GM12878 (cell line): ENCODE measurements around the gene LRRC63. TPM values are rescaled to one million over a fixed set of nuclear protein-coding genes. Genes with fewer than 3 reads are reported as not detected.
A peak's percentile ranks its signal among the peaks of the same experiment; 100 is the strongest.

Source experiments
- ATAC-seq: fragments of 200-7000 bp; cut with Tn5 transposase; 3 replicates; pipeline ENCODE4 v1.9.1; 2020; ENCODE audit warnings: mild to moderate bottlenecking, moderate library complexity
- BruUV-seq: library from RNA; stranded (reverse); fragments of 400-500 nt; replicated peaks from 2 replicates; lab custom pipeline; 2021; lab: Mats Ljungman, UMichigan
- CTCF ChIA-PET: fragments of 300-600 bp; sonication (Branson Sonifier 250); formaldehyde crosslinking; extraction: SDS; loops from one replicate; lab custom pipeline; 2021; ENCODE audit warnings: inconsistent platforms; lab: Yijun Ruan, JAX
- POLR2A ChIA-PET: fragments of 350-600 bp; formaldehyde crosslinking; extraction: SDS; loops from one replicate; lab custom pipeline; 2021; ENCODE audit warnings: inconsistent platforms; lab: Charles Lee
- RAD21 ChIA-PET: fragments of 300-600 bp; sonication (Branson Sonifier 250); formaldehyde crosslinking; loops from one replicate; lab custom pipeline; 2023; ENCODE audit warnings: antibody characterized with exemption; ENCODE audit not compliant: unreplicated experiment; lab: Charles Lee
- SMC1A ChIA-PET: fragments of 300-600 bp; sonication (Branson Sonifier 250); formaldehyde crosslinking; loops from one replicate; lab custom pipeline; 2023; ENCODE audit not compliant: unreplicated experiment, uncharacterized antibody; lab: Charles Lee
- DNase-seq: peaks from one replicate; pipeline ENCODE4 v3.0.0-alpha.2; 2011; ENCODE audit warnings: low read depth, low spot score
- FAIRE-seq: peaks from 3 replicates; lab custom pipeline; 2011; peaks lifted over from hg19 to GRCh38; lab: Jason Lieb, UNC
- H2AFZ ChIP-seq: 2 replicates; pipeline ENCODE4 v1.6.0; 2011; ENCODE audit warnings: low read depth, low read length, control low read depth; ENCODE audit not compliant: control insufficient read depth
- H3K27ac ChIP-seq: 2 replicates; pipeline ENCODE4 v1.5.1; 2011; ENCODE audit warnings: control low read depth; ENCODE audit not compliant: control insufficient read depth, insufficient read depth
- H3K27me3 ChIP-seq, 2 experiments: replicated peaks in 1 of 2; 2 replicates each; pipeline versions ENCODE4 v1.6.0 to v1.6.1; 2011; ENCODE audit warnings: low read length in 1 of 2; ENCODE audit not compliant: control insufficient read depth in 2 of 2, insufficient read depth in 2 of 2
- H3K36me3 ChIP-seq, 2 experiments: 2 replicates each; pipeline ENCODE4 v1.5.1; 2011; ENCODE audit warnings: low read length in 1 of 2; ENCODE audit not compliant: control insufficient read depth in 2 of 2, insufficient read depth in 2 of 2
- H3K4me1 ChIP-seq: 2 replicates; pipeline ENCODE4 v1.6.1; 2011; ENCODE audit warnings: mild to moderate bottlenecking, low read length, moderate library complexity, mixed read lengths; ENCODE audit not compliant: control insufficient read depth, insufficient read depth
- H3K4me2 ChIP-seq: 2 replicates; pipeline ENCODE4 v1.6.0; 2011; ENCODE audit warnings: control low read depth; ENCODE audit not compliant: control insufficient read depth, insufficient read depth
- H3K4me3 ChIP-seq: fragments of 200-600 bp; sonication (generic); 2 replicates; pipeline ENCODE4 v1.5.1; 2016
- H3K79me2 ChIP-seq: 2 replicates; pipeline ENCODE4 v1.6.0; 2011; ENCODE audit warnings: low read length; ENCODE audit not compliant: control insufficient read depth, insufficient read depth
- H3K9ac ChIP-seq: 2 replicates; pipeline ENCODE4 v1.8.0; 2011; ENCODE audit warnings: low read length, control low read depth, mixed read lengths; ENCODE audit not compliant: control insufficient read depth, insufficient read depth
- H3K9me3 ChIP-seq: replicated peaks from 3 replicates; pipeline ENCODE4 v1.5.1; 2011; ENCODE audit warnings: mild to moderate bottlenecking, low read length; ENCODE audit not compliant: control insufficient read depth, insufficient read depth
- H4K20me1 ChIP-seq: 2 replicates; pipeline ENCODE4 v1.6.0; 2011; ENCODE audit not compliant: control insufficient read depth, insufficient read depth
- BACH1 ChIP-seq: fragments of 450-650 bp; IDR thresholded peaks from 2 replicates; pipeline ENCODE4 v1.6.1; 2017; ENCODE audit warnings: mild to moderate bottlenecking, borderline replicate concordance
- BHLHE40 ChIP-seq, 2 experiments: fragments of 450-650 bp in 1 of 2; IDR thresholded peaks; 2 replicates each; pipeline ENCODE4 v1.6.1; 2011 to 2017; ENCODE audit warnings: low read depth in 2 of 2, borderline replicate concordance in 1 of 2, improper control_type of control experiment in 1 of 2, low read length in 1 of 2, mild to moderate bottlenecking in 1 of 2
- ETV6 ChIP-seq, 2 experiments: fragments of 450-650 bp in 1 of 2; IDR thresholded peaks in 1 of 2; conservative IDR thresholded peaks in 1 of 2; 2 replicates each; pipeline ENCODE4 v1.6.1; 2014; ENCODE audit warnings: antibody characterized with exemption in 1 of 2, borderline replicate concordance in 1 of 2, low read depth in 1 of 2, mild to moderate bottlenecking in 1 of 2, moderate library complexity in 1 of 2
- MTA2 ChIP-seq: fragments of 450-650 bp; IDR thresholded peaks from 2 replicates; pipeline ENCODE4 v1.6.1; 2016; ENCODE audit warnings: low read depth, mild to moderate bottlenecking, moderate library complexity
- WGBS: methylation state at CpG from one replicate; pipeline ENCODE4 v1.1.6; 2016; ENCODE audit warnings: low lambda C conversion rate; ENCODE audit not compliant: insufficient replicate concordance, insufficient coverage; ENCODE audit errors: missing lambda C conversion rate; 5-methylcytosine and 5-hydroxymethylcytosine counted together
- in situ Hi-C: fragments of 300-500 bp; cut with MboI; formaldehyde crosslinking; loops from 9 replicates; pipeline ENCODE4 v1.14.3; 2018; ENCODE audit warnings: mixed read lengths
- intact Hi-C: fragments of 100-400 bp; cut with micrococcal nuclease; formaldehyde crosslinking; loops from one replicate; pipeline ENCODE4 v1.14.2; 2022; ENCODE audit not compliant: unreplicated experiment
- polyA plus RNA-seq, 11 experiments: library from polyadenylated mRNA; depleted of rRNA in 4 of 11; unstranded in 6 of 11; stranded (reverse) in 5 of 11; fragments of >200 nt; fragmentation: Nextera tagmentation in 4 of 11; fragmentation: Illumina TruSeq in 1 of 11; extraction: Ambion mirVana in 4 of 11; extraction: Trizol in 1 of 11; gene quantifications; 1 replicate in 1 of 11; 2 replicates in 10 of 11; pipeline versions ENCODE4 v1.2.1 to v1.2.3, GENCODE V29; 2011 to 2016; ENCODE audit warnings: inconsistent platforms in 2 of 11, missing spikeins in 2 of 11, low read depth in 1 of 11
- total RNA-seq, 4 experiments: library from RNA; depleted of rRNA in 3 of 4; stranded (reverse); fragments of >200 nt in 3 of 4; fragmentation: Illumina TruSeq in 1 of 4; extraction: Trizol in 1 of 4; gene quantifications; 2 replicates each; pipeline versions ENCODE4 v1.2.1 to v1.2.3, GENCODE V29; 2013 to 2021
- TF ChIP-seq, protein P1 (sequence below): fragments of 450-650 bp; IDR thresholded peaks from 2 replicates; pipeline ENCODE4 v1.6.1; 2017; ENCODE audit warnings: mild to moderate bottlenecking, moderate library complexity
- TF ChIP-seq, protein P2 (sequence below): fragments of 450-650 bp; IDR thresholded peaks from 2 replicates; pipeline ENCODE4 v1.6.1; 2017; ENCODE audit warnings: mild to moderate bottlenecking, low read depth, inconsistent platforms; ENCODE audit not compliant: poor library complexity, severe bottlenecking

Gene LRRC63
- total and polyA plus RNA-seq, 10 of the 15 experiments (the other 5 are each of a cell fraction or from before 2014, with no cell fraction given), result 0.34 to 0.98 (median 0.76) TPM; not detected in 1

DNA sequence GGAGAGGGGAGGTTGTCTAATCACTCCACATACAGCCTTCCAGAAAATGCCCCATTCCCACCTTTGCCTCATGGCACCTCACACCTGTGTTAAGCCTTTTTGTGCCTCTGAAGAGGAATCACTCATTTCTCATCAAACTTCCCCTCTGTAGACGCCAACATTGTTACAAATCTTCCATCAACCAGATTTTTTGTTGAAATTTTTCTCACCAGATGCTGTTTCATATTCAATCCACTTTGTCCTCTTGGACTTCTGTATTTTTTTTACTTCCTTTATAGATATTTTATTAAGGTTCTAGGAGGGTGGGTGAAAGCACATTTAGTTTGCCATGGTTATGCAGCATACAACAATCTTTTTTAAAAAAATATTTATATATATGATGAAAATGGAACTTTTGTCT is 101.3 kb downstream of the LRRC63 start (continued):
- TF ChIP-seq, protein P1, sequence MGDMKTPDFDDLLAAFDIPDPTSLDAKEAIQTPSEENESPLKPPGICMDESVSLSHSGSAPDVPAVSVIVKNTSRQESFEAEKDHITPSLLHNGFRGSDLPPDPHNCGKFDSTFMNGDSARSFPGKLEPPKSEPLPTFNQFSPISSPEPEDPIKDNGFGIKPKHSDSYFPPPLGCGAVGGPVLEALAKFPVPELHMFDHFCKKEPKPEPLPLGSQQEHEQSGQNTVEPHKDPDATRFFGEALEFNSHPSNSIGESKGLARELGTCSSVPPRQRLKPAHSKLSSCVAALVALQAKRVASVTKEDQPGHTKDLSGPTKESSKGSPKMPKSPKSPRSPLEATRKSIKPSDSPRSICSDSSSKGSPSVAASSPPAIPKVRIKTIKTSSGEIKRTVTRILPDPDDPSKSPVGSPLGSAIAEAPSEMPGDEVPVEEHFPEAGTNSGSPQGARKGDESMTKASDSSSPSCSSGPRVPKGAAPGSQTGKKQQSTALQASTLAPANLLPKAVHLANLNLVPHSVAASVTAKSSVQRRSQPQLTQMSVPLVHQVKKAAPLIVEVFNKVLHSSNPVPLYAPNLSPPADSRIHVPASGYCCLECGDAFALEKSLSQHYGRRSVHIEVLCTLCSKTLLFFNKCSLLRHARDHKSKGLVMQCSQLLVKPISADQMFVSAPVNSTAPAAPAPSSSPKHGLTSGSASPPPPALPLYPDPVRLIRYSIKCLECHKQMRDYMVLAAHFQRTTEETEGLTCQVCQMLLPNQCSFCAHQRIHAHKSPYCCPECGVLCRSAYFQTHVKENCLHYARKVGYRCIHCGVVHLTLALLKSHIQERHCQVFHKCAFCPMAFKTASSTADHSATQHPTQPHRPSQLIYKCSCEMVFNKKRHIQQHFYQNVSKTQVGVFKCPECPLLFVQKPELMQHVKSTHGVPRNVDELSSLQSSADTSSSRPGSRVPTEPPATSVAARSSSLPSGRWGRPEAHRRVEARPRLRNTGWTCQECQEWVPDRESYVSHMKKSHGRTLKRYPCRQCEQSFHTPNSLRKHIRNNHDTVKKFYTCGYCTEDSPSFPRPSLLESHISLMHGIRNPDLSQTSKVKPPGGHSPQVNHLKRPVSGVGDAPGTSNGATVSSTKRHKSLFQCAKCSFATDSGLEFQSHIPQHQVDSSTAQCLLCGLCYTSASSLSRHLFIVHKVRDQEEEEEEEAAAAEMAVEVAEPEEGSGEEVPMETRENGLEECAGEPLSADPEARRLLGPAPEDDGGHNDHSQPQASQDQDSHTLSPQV, result no peak
- TF ChIP-seq BHLHE40 (IDR thresholded peaks at IDR 0.05; ENCODE audit: borderline replicate concordance in 1 of 2, low read depth in 2 of 2, low read length in 1 of 2), result no peak
- no peak for TF ChIP-seq MTA2

DNA sequence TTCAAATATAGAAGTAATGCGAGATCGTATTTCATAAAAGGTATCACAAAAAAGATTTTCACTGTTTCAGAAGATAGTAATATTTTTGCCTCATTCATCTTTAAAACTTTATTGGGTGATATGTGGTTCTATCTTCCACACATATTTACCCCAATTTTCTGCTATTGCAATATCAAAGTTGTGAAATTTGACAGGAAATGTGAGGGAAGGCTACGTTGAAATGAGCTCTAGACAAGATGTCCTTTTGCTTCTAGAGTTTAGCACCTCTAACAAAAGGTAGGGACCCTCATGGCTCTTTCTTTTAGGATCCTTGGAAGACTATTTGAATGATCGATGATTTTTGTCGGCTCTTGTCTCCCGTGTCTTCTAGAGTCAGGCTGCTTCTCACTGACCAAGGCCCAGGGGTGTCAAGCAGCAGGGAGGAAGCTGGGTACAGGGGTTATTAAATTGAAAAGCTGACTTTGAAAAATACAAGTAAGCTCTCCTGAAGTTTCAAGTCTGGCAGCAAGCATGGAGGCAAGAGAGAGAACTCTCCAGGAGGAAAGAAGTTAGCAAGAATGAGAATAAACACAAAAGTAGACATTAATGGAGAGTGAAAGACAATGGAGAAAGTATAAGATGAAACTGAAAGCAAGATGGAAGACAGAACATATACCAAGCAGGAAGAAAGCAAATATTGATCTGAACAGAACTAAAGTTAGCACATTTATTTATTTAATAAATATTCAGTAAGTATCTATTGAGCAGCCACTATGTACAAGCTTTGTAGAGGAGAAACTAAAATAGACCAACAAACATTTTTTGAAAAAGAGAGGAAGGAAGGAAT is 101.9 kb downstream of the LRRC63 start:
- RAD21 ChIA-PET, result interaction anchor here (1.1 kb wide), 1 partner anchor 56 kb away, joined by 3 read pairs; no protein-coding TSS in a partner anchor
- H2AFZ ChIP-seq, result peak overlapping the region; percentile 1; the same call in 1 of the 2 replicates
- H3K79me2 ChIP-seq, result no peaks in the 10 kb centered on the region
- no peak for ATAC-seq
- TF ChIP-seq, protein P2, sequence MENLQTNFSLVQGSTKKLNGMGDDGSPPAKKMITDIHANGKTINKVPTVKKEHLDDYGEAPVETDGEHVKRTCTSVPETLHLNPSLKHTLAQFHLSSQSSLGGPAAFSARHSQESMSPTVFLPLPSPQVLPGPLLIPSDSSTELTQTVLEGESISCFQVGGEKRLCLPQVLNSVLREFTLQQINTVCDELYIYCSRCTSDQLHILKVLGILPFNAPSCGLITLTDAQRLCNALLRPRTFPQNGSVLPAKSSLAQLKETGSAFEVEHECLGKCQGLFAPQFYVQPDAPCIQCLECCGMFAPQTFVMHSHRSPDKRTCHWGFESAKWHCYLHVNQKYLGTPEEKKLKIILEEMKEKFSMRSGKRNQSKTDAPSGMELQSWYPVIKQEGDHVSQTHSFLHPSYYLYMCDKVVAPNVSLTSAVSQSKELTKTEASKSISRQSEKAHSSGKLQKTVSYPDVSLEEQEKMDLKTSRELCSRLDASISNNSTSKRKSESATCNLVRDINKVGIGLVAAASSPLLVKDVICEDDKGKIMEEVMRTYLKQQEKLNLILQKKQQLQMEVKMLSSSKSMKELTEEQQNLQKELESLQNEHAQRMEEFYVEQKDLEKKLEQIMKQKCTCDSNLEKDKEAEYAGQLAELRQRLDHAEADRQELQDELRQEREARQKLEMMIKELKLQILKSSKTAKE, result no peak
- no peak for TF ChIP-seq BACH1
- no peak for TF ChIP-seq ETV6 (conservative IDR thresholded peaks at IDR 0.05 in 1 of 2, IDR thresholded peaks at IDR 0.05 in 1 of 2; ENCODE audit: borderline replicate concordance in 1 of 2, low read depth in 1 of 2)
- TF ChIP-seq, all 136 proteins: peak for 0
- in situ Hi-C loops, result no loop called here
- ChIA-PET SMC1A (interaction anchor here (0.7 to 1.0 kb wide), 3 partner anchors 14 to 57 kb away, joined by 3 to 4 read pairs (median 4); no protein-coding TSS in a partner anchor), CTCF (interaction anchor here (1.7 kb wide), 1 partner anchor 8 kb away, joined by 4 read pairs; no protein-coding TSS in a partner anchor), POLR2A (no interaction called here)
- H3K9ac ChIP-seq, result no peak overlapping the region
- intact Hi-C loops, result no loop called here
- no peaks in the 10 kb centered on the region for H3K4me1 ChIP-seq
- no peaks in the 10 kb centered on the region for H3K27me3 ChIP-seq
- no peak overlapping the region for H3K4me2 ChIP-seq
- WGBS, result 90% methylated on average over 6 of the region's 6 CpGs
- H4K20me1 ChIP-seq, result no peaks in the 10 kb centered on the region
- no peaks in the 10 kb centered on the region for H3K9me3 ChIP-seq
- H3K4me3 ChIP-seq, result no peak overlapping the region
- no TSS peak for BruUV-seq
- no peaks in the 10 kb centered on the region for H3K36me3 ChIP-seq
- DNase-seq (no peak), FAIRE-seq (no peak)
- H3K27ac ChIP-seq, result no peak overlapping the region
